ENCODE results near the gene ZBTB7C. TPM values are rescaled to one million over a fixed set of nuclear protein-coding genes. Genes with fewer than 3 reads are reported as not detected.

ZBTB7C gene
- total and polyA plus RNA-seq, 2 of the 8 experiments (the other 6 are each of a cell fraction or from before 2014, with no cell fraction given) = 0.15 to 0.45 TPM

DNA sequence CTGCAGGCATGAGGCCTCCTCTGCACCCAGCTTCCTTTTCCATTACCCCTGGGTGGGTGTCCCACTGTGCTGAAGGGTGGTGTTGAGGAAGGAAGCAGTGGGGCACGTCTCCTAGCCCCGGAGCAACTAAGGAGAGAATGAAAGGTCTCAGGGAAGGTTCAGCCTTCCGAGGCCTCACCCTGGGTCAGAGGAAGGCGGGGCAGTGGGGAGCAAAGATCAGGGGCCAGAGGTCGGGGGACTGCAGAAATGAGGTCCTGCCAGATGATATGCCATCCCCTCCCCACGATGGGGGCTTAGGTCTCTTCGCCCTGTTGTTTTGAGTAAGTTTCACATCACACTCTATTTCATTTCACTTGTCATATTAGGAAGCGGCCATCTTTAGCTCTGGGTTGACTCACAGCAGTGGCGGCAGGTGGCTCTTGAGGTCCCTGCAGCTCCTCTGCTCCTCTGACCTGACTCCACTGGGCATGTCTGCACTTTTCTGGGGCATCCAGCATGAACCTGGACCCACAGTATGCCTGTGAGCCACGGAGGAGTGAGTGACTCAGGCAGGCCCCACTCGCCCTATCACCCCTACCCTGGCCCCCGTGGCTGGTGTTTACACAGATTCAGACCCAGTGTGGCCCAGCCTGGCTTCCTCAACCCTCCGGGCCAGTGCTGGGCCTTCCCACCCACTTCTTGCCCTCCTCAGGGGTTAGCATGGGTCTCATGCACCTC, 325.0 kb downstream of the ZBTB7C start:
- no peak for FAIRE-seq
- H2AFZ ChIP-seq (ENCODE audit: low read length) = no peak overlapping the region
- H3K56ac ChIP-seq (replicated peaks; ENCODE audit: insufficient read length, low read depth, low read length) = no peak overlapping the region
- H3K79me2 ChIP-seq (ENCODE audit: control insufficient read depth in 1 of 2, insufficient read depth in 2 of 2, low read length in 2 of 2) = no peaks in the 10 kb centered on the region
- no peak overlapping the region for H2BK5ac ChIP-seq (ENCODE audit: low read depth, low read length)
- no peak overlapping the region for H2BK15ac ChIP-seq (ENCODE audit: low read length)
- H3K18ac ChIP-seq (ENCODE audit: extremely low read depth, low read length) = no peak overlapping the region
- no peaks in the 10 kb centered on the region for H3K79me1 ChIP-seq (ENCODE audit: low read depth, low read length)
- no peak overlapping the region for H3K4ac ChIP-seq (replicated peaks; ENCODE audit: insufficient read length, low read depth, low read length)
- no peak for DNase-seq (ENCODE audit: low read depth in 1 of 2, low spot score in 2 of 2)
- H2BK120ac ChIP-seq (replicated peaks; ENCODE audit: low read depth, low read length) = no peak overlapping the region
- H2BK12ac ChIP-seq (ENCODE audit: low read depth, low read length) = no peak overlapping the region; the same call in 1 of the 2 replicates
- H3K36me3 ChIP-seq (ENCODE audit: control insufficient read depth in 2 of 4, insufficient read depth in 4 of 4, low read length in 3 of 4) = no peaks in the 10 kb centered on the region
- no peaks in the 10 kb centered on the region for H4K20me1 ChIP-seq (replicated peaks in 1 of 2; ENCODE audit: control insufficient read depth in 1 of 2, insufficient read depth in 2 of 2, low read length in 2 of 2)
- no peak overlapping the region for H3K9ac ChIP-seq (replicated peaks in 1 of 4; ENCODE audit: extremely low read depth in 1 of 4, low read depth in 3 of 4, low read length in 3 of 4)
- no peak overlapping the region for H2BK20ac ChIP-seq (ENCODE audit: low read length)
- H2AK5ac ChIP-seq (ENCODE audit: low read depth, low read length) = no peak overlapping the region
- H3K4me1 ChIP-seq (replicated peaks in 1 of 4; ENCODE audit: control insufficient read depth in 3 of 4, insufficient read depth in 4 of 4, low read length in 3 of 4) = peaks cover 0 to 15% (median 8%) of the 10 kb centered on the region in 4 experiments; a peak in 6 of 7 replicates
- POLR2A ChIA-PET (ENCODE audit: partially characterized antibody) = interaction anchor here (0.9 kb wide), 1 partner anchor 16 kb away, joined by 3 read pairs; no protein-coding TSS in a partner anchor
- H3K4me2 ChIP-seq (ENCODE audit: insufficient read depth in 1 of 2, low read depth in 2 of 2, low read length in 2 of 2) = no peak overlapping the region
- H4K8ac ChIP-seq (ENCODE audit: extremely low read depth, insufficient read depth, low read length) = no peak overlapping the region; the same call in 1 of the 2 replicates
- H3K14ac ChIP-seq (ENCODE audit: insufficient read length) = no peak overlapping the region
- CTCF ChIA-PET (ENCODE audit: partially characterized antibody) = interaction anchor here (1.0 kb wide), 2 partner anchors 10 to 336 kb away, joined by 3 read pairs; no protein-coding TSS in a partner anchor
- no peaks in the 10 kb centered on the region for H3K27me3 ChIP-seq (replicated peaks in 1 of 4; ENCODE audit: control insufficient read depth in 3 of 4, extremely low read depth in 1 of 4, insufficient read depth in 3 of 4, low read length in 3 of 4)
- H3K27ac ChIP-seq (ENCODE audit: low read depth, low read length) = no peak overlapping the region
- no peak overlapping the region for H3K23ac ChIP-seq (ENCODE audit: insufficient read length)
- no peak overlapping the region for H3K4me3 ChIP-seq (ENCODE audit: extremely low read depth in 1 of 4, insufficient read depth in 2 of 4, low read depth in 3 of 4, low read length in 4 of 4)
- H3K9me3 ChIP-seq (ENCODE audit: insufficient read depth in 2 of 2, low read depth in 1 of 2, low read length in 1 of 2) = no peaks in the 10 kb centered on the region
- no peaks in the 10 kb centered on the region for H3K23me2 ChIP-seq (ENCODE audit: low read depth, low read length)
- WGBS, 2 experiments (ENCODE audit: extremely low coverage in 1 of 2, insufficient coverage in 1 of 2, insufficient read length in 1 of 2, insufficient replicate concordance in 2 of 2, low coverage in 1 of 2, low lambda C conversion rate in 2 of 2, missing lambda C conversion rate in 1 of 2) = 90% methylated on average over 13 of the region's 13 CpGs; no CpG with 5 or more reads in 1 of the 2 experiments
- H4K91ac ChIP-seq (replicated peaks; ENCODE audit: insufficient read length, low read length) = no peak overlapping the region
- H4K5ac ChIP-seq (ENCODE audit: insufficient read length, low read depth, low read length) = no peak overlapping the region
- no peak for TF ChIP-seq CHD1 (IDR thresholded peaks at IDR 0.05; ENCODE audit: low read depth, low read length)
- no peak for TF ChIP-seq RFX5 (IDR thresholded peaks at IDR 0.05; ENCODE audit: borderline replicate concordance, low read depth, low read length)
- no peak for TF ChIP-seq CREB1 (IDR thresholded peaks at IDR 0.05)
- TF ChIP-seq SIX5 (IDR thresholded peaks at IDR 0.05; ENCODE audit: low read depth, low read length) = no peak
